OCI-LY3 (cell line): Measurements from ENCODE around the gene CLHC1.
"Not testable (repeated sequence)": the region's sequence is repeated elsewhere in the genome, so short reads cannot be mapped to it uniquely, and the experiment has no call there.

Experiments
- H2AFZ ChIP-seq: fragments of 200-600, 300-600 bp; shearing (Covaris generic); 2 replicates; pipeline ENCODE4 v1.6.0; 2014; ENCODE audit warnings: antibody characterized with exemption, low read depth, low read length
- H3K27ac ChIP-seq: fragments of 200-600, 300-600 bp; sonication (generic); 2 replicates; pipeline ENCODE4 v1.5.1; 2014; ENCODE audit warnings: mild to moderate bottlenecking, low read length, moderate library complexity, mixed read lengths
- H3K27me3 ChIP-seq: fragments of 200-600, 300-600 bp; sonication (generic); 2 replicates; pipeline ENCODE4 v1.6.1; 2014; ENCODE audit warnings: low read depth, low read length, mixed read lengths
- H3K36me3 ChIP-seq: fragments of 200-600, 300-600 bp; sonication (generic); replicated peaks from 2 replicates; pipeline ENCODE3; 2014; ENCODE audit warnings: low read depth, low read length, mixed read lengths
- H3K4me1 ChIP-seq: fragments of 300-600, 200-600 bp; sonication (generic); 2 replicates; pipeline ENCODE4 v1.6.1; 2014; ENCODE audit warnings: low read length, mixed read lengths
- H3K4me2 ChIP-seq: fragments of 200-600, 300-600 bp; sonication (generic); 2 replicates; pipeline ENCODE4 v1.6.1; 2014; ENCODE audit warnings: low read length, mixed read lengths
- H3K4me3 ChIP-seq: fragments of 300-600, 200-600 bp; sonication (generic); 2 replicates; pipeline ENCODE4 v1.5.1; 2014; ENCODE audit warnings: antibody characterized with exemption, mild to moderate bottlenecking, low read length, moderate library complexity
- H3K79me2 ChIP-seq: fragments of 300-600, 200-600 bp; shearing (Covaris generic); 2 replicates; pipeline ENCODE4 v1.6.1; 2014; ENCODE audit warnings: mild to moderate bottlenecking, low read length, mixed read lengths
- H3K9ac ChIP-seq: fragments of 300-600, 200-600 bp; shearing (Covaris generic); 2 replicates; pipeline ENCODE4 v1.6.0; 2014; ENCODE audit warnings: mild to moderate bottlenecking, low read length, moderate library complexity
- H3K9me3 ChIP-seq: fragments of 200-600, 300-600 bp; shearing (Covaris generic); 2 replicates; pipeline ENCODE4 v1.6.1; 2014; ENCODE audit warnings: low read length, mixed read lengths; ENCODE audit not compliant: insufficient read depth
- H4K20me1 ChIP-seq: fragments of 200-600, 300-600 bp; sonication (generic); 2 replicates; pipeline ENCODE4 v1.6.1; 2016; ENCODE audit warnings: low read length, mixed read lengths; ENCODE audit not compliant: insufficient read depth
- CTCF ChIP-seq: fragments of 200-600, 300-600 bp; sonication (generic); IDR thresholded peaks from 2 replicates; pipeline ENCODE4 v1.5.1; 2014; ENCODE audit warnings: antibody characterized with exemption, low read length, low read depth
- EZH2phosphoT487 ChIP-seq: fragments of 200-600 bp; shearing (Covaris generic); IDR thresholded peaks from 2 replicates; pipeline ENCODE4 v1.6.1; 2018; ENCODE audit warnings: antibody characterized with exemption, mixed run types, low read depth

The CLHC1 gene

GRCh38 chr2:55228226-55228563 is 3.9 kb downstream of the CLHC1 start:
- Histone ChIP-seq H3K9ac (no peak overlapping the region), H3K79me2 (peaks cover 31% of the 10 kb centered on the region), H3K36me3 (peaks cover 4% of the 10 kb centered on the region), H3K4me2 (no peak overlapping the region), H3K27me3 (no peaks in the 10 kb centered on the region), H2AFZ (no peak overlapping the region), H4K20me1 (no peaks in the 10 kb centered on the region), H3K9me3 (no peaks in the 10 kb centered on the region), H3K27ac (no peak overlapping the region), H3K4me1 (peaks cover 4% of the 10 kb centered on the region), H3K4me3 (no peak overlapping the region)
- TF ChIP-seq EZH2phosphoT487 (no peak), CTCF (no peak)

- H3K27ac ChIP-seq, H3K27me3 ChIP-seq, H2AFZ ChIP-seq, H3K9me3 ChIP-seq, H3K4me3 ChIP-seq, H3K4me2 ChIP-seq, H4K20me1 ChIP-seq, H3K9ac ChIP-seq, H3K36me3 ChIP-seq, H3K4me1 ChIP-seq: not testable (repeated sequence)
- peaks cover 25% of the 10 kb centered on the region for H3K79me2 ChIP-seq
Measured at GRCh38 chr2:55227437-55228225, 4.5 kb downstream of the CLHC1 start.

GRCh38 chr2:55225481-55226020 is 6.5 kb downstream of the CLHC1 start:
- Histone ChIP-seq H3K36me3 (no peaks in the 10 kb centered on the region), H2AFZ (no peak overlapping the region), H3K4me2 (no peak overlapping the region), H3K4me1 (0 out of 2 replicates have a peak, but pooled peaks cover 5% of the 10 kb centered on the region), H4K20me1 (no peaks in the 10 kb centered on the region), H3K9ac (no peak overlapping the region), H3K27ac (no peak overlapping the region), H3K79me2 (peaks cover 5% of the 10 kb centered on the region), H3K27me3 (no peaks in the 10 kb centered on the region), H3K4me3 (no peak overlapping the region), H3K9me3 (no peaks in the 10 kb centered on the region)
- TF ChIP-seq CTCF = no peak
- TF ChIP-seq EZH2phosphoT487 = no peak

DNA sequence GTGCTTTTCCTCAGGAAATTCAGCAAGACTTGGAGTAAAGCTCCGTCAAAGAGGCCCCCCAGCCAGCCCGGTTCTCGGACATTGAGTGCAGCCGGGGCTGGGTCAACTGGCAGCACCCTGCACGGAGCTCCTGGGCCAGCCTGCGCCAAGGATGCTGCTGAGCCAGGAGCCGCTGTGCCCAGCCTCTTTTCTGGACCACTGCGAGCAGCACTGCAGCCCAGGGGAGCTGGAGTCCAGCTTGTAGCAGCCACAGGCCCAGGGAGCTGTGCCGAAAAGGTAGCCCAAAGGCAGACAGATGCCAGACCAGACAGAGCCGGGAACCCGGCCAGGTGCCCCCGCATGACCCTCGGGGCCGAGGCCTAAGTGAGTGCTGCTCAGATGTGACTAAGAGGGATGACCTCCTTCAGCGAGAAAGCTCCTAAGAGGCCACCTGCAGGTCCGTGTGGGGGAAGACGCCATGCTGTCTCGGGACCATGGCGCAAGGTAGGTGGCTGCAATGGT is 7.3 kb downstream of the CLHC1 start:
- H3K4me1 ChIP-seq = 0 out of 2 replicates have a peak, but pooled peaks cover 5% of the 10 kb centered on the region
- H4K20me1 ChIP-seq = no peaks in the 10 kb centered on the region
- H3K4me2 ChIP-seq = no peak overlapping the region
- no peak overlapping the region for H2AFZ ChIP-seq
- no peak for TF ChIP-seq EZH2phosphoT487
- no peak for TF ChIP-seq CTCF
- H3K9me3 ChIP-seq = no peaks in the 10 kb centered on the region
- H3K27me3 ChIP-seq = no peaks in the 10 kb centered on the region
- no peaks in the 10 kb centered on the region for H3K79me2 ChIP-seq
- H3K36me3 ChIP-seq = no peaks in the 10 kb centered on the region
- H3K27ac ChIP-seq = no peak overlapping the region
- no peak overlapping the region for H3K4me3 ChIP-seq
- H3K9ac ChIP-seq = no peak overlapping the region
